Transverse colon (tissue), 4 donors: ENCODE measurements around the gene CAMK2B.

Experiments used
- CTCF ChIP-seq, 5 experiments: fragments of 200-600 bp in 3 of 5; fragments of 450-650 bp in 2 of 5; sonication (generic) in 3 of 5; IDR thresholded peaks; 1 replicate in 2 of 5; 2 replicates in 3 of 5; pipeline ENCODE4 v1.5.1; 2016 to 2017; ENCODE audit warnings: antibody characterized with exemption in 5 of 5, inconsistent platforms in 3 of 5, mild to moderate bottlenecking in 2 of 5, moderate library complexity in 1 of 5
- EP300 ChIP-seq: sonication (generic); formaldehyde crosslinking; IDR thresholded peaks from one replicate; pipeline ENCODE4 v1.6.1; 2017; ENCODE audit warnings: antibody characterized with exemption, low read depth
- POLR2A ChIP-seq: fragments of 450-650 bp; IDR thresholded peaks from one replicate; pipeline ENCODE4 v1.6.1; 2016; ENCODE audit warnings: antibody characterized with exemption, mild to moderate bottlenecking, moderate library complexity
- POLR2AphosphoS5 ChIP-seq, 3 donors: sonication (generic); formaldehyde crosslinking; IDR thresholded peaks; one replicate each; pipeline ENCODE4 v1.6.1; 2016; ENCODE audit warnings: antibody characterized with exemption in 3 of 3

- TF ChIP-seq CTCF (IDR thresholded peaks at IDR 0.05) (no peak), POLR2A (no peak), POLR2AphosphoS5 (IDR thresholded peaks at IDR 0.05) (no peak), EP300 (no peak)
Observed at GRCh38 chr7:44324481-44325200, 753 bp downstream of the CAMK2B start.
